Hepatocyte (in vitro differentiated cells): ENCODE measurements around the gene FOXF1.

Source experiments
- CTCF ChIP-seq: fragments of 200-600 bp; sonication (generic); IDR thresholded peaks from 2 replicates; pipeline ENCODE4 v1.5.1; 2016; ENCODE audit warnings: antibody characterized with exemption, mild to moderate bottlenecking; ENCODE audit not compliant: poor library complexity
- EZH2 ChIP-seq: fragments of 200-600 bp; sonication (generic); IDR thresholded peaks from 2 replicates; pipeline ENCODE4 v1.6.1; 2016; ENCODE audit warnings: antibody characterized with exemption, mild to moderate bottlenecking, borderline replicate concordance
- EZH2phosphoT487 ChIP-seq: fragments of 200-600 bp; sonication (generic); IDR thresholded peaks from one replicate; pipeline ENCODE4 v1.6.1; 2018; ENCODE audit warnings: antibody characterized with exemption, mild to moderate bottlenecking, low read depth, moderate library complexity; ENCODE audit not compliant: unreplicated experiment, severe bottlenecking

GRCh38 chr16:86467490-86467889 lies 42.8 kb upstream of the FOXF1 start:
- TF ChIP-seq CTCF (no peak), EZH2 (no peak), EZH2phosphoT487 (no peak)
